ENCODE measurements around the gene KIAA0319L. TPM values are rescaled to one million over a fixed set of nuclear protein-coding genes. Genes with fewer than 3 reads are reported as not detected.

KIAA0319L gene
- total RNA-seq, 2 experiments from 2014 or later: 26.5 to 28.1 TPM

DNA sequence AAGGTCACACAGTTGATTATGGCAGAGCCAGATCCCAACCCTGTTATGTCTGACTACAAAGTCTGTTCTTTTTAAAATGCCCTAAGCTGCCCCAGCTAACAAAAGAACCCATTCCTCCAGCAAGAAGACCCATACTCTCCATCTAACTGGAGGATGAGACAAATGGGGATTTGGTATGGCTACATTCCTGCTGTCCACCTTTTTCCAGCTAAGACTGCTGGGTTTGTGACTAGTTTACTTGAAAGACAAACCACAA, 112.8 kb downstream of the KIAA0319L start:
- Mint-ChIP-seq H3K4me1 (peaks cover 22% of the 10 kb centered on the region), H3K27ac (peak overlapping the region; percentile 55), H3K9me3 (ENCODE audit: low read depth) (no peaks in the 10 kb centered on the region), H3K36me3 (ENCODE audit: low read depth) (peaks cover 24% of the 10 kb centered on the region), H3K27me3 (no peaks in the 10 kb centered on the region), H3K4me3 (no peak overlapping the region)
- intact Hi-C loops (cut with DNase I, micrococcal nuclease): loop anchor here in 1 of 2 experiments (5.0 kb wide), 1 partner anchor 242 kb away; no protein-coding TSS in a partner anchor
- no peak for DNase-seq
- ChIA-PET POLR2A (no interaction called here), CTCF (interaction anchor here (0.9 to 3.9 kb wide), 6 partner anchors 8 to 326 kb away, joined by 3 to 35 read pairs (median 4); no protein-coding TSS in a partner anchor)
- no peak for ATAC-seq

DNA sequence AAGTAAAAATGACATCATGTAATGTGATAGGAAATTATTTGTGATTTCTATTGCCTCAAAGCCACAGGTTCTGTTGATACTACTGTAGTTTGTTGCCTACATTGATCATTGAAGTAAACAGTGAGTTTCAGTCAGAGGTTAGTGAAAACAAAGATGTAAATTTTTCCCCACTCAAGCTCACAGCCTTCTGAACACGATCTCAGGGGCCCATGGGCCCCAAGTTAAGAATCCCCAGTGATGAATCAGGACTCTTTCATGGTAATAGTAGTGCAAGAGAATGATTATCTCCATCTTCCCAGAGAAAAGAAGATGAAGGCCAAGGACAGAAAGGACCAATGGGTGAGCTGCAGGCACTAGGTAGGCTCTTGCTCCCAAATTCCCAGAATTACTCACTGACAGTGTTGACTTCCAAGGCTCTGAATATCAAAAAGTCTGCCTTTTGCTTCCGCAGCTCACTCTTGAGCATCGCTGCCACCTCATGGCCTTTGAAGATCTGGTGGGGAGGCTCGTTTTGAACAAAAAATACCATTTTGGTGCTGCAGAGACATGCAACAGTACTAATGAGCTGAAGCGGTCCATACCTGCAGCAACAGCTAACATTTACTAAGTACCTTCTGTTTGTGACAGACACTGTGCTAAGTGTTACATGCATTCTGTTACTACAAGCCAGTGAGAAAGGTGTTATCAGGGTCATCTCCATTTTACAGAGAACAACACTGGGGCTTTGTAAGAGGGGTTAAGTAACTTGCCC, 113.3 kb downstream of the KIAA0319L start:
- POLR2A ChIA-PET: interaction anchor here (0.9 kb wide), 1 partner anchor 251 kb away, joined by 3 read pairs; the partner anchor contains the start of gene SFPQ

DNA sequence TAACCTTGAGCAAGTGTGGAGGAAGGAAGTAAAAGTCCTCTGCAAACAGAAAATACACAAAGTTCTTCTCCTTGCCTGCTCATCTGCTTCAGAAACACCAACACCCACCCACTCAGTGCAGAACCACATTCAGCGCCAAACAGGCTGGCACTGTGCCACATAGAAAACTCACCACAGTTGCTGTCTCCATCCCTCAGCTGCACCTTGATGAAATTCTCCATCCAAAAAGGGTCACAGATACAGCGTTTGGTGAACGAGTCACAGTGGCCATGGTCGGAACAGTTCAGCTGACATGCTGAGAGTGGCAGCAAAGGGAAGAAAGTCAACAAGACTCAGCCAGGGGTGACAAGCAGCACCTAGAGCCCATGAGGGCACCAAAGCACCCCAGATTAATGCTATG, 114.5 kb downstream of the KIAA0319L start:
- intact Hi-C loops (cut with DNase I, micrococcal nuclease): loop anchor here in 1 of 2 experiments (5.0 kb wide), 1 partner anchor 240 kb away; no protein-coding TSS in a partner anchor
- peak; percentile 69 for ATAC-seq
- peaks cover 22% of the 10 kb centered on the region for H3K4me1 Mint-ChIP-seq
- peaks cover 18% of the 10 kb centered on the region for H3K36me3 Mint-ChIP-seq (ENCODE audit: low read depth)
- DNase-seq: peak; percentile 74
- H3K27me3 Mint-ChIP-seq: no peaks in the 10 kb centered on the region
- no peak overlapping the region for H3K4me3 Mint-ChIP-seq
- peak overlapping the region; percentile 59 for H3K27ac Mint-ChIP-seq
- CTCF ChIA-PET: interaction anchor here (0.8 to 3.9 kb wide), 7 partner anchors 10 to 332 kb away, joined by 3 to 35 read pairs (median 3); no protein-coding TSS in a partner anchor
- no peaks in the 10 kb centered on the region for H3K9me3 Mint-ChIP-seq (ENCODE audit: low read depth)
- POLR2A ChIA-PET: no interaction called here

More for the DNA sequence above, 113.3 kb downstream of the KIAA0319L start:
- intact Hi-C loops (cut with DNase I, micrococcal nuclease): loop anchor here in 1 of 2 experiments (5.0 kb wide), 1 partner anchor 242 kb away; no protein-coding TSS in a partner anchor
- Mint-ChIP-seq H3K36me3 (ENCODE audit: low read depth) (peaks cover 21% of the 10 kb centered on the region), H3K27ac (peak overlapping the region; percentile 55), H3K27me3 (no peaks in the 10 kb centered on the region), H3K9me3 (ENCODE audit: low read depth) (no peaks in the 10 kb centered on the region), H3K4me1 (peaks cover 22% of the 10 kb centered on the region), H3K4me3 (no peak overlapping the region)
- CTCF ChIA-PET: interaction anchor here (0.8 to 3.9 kb wide), 11 partner anchors 9 to 331 kb away, joined by 3 to 35 read pairs (median 4); no protein-coding TSS in a partner anchor
- ATAC-seq (peak; percentile 30), DNase-seq (peak; percentile 34)

DNA sequence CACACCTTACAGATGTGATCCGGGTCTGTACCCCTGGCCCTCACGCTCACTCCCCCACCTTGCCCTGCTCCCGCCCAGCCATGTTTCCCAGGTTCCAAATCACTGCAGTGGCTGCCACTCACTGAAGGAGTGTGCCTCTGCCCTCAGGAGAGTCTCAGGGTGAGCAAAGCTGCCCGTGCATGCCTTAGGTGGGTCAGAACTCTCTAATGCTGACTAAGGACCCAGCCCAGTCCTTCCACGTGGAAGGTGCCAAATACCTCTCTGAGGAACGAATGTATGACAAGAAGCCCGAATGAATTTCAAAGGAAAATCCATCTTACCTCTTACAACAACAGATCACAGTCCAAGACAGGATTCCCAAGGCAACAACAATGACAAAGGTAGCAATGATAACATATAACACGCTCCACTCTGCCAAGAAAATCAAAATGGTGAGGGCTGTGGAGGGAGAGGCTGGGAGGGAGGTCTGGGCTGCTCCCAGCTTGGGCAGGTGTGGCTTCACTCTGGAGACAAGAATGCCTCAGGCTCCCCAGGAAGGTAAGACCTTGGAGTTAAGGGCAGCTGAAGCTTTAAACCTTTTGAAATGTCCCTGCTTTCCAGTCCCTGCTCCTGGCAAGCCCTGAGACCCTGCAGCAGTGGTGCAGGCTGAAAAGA, 115.2 kb downstream of the KIAA0319L start:
- POLR2A ChIA-PET: no interaction called here

DNA sequence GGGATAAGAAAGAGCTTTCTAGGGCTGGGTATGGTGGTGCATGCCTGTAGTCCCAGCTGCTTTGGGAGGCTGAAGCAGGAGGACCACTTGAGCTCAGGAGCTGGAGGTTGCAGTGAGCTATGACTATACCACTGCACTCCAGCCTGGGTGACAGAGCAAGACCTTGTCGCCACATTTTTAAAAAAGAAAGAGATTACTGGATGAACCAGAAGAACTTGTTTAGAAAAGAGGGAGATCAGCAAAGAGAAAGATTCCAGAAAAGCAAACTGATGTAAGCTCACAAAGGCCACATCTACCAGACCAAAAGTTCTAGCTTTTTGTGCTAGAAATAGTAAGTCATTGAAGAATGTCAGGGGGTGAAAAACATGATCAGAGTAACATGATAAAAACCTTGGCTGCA, 117.6 kb downstream of the KIAA0319L start:
- Mint-ChIP-seq H3K4me1 (peaks cover 21% of the 10 kb centered on the region), H3K4me3 (no peak overlapping the region), H3K9me3 (ENCODE audit: low read depth) (no peaks in the 10 kb centered on the region), H3K27ac (no peak overlapping the region), H3K36me3 (ENCODE audit: low read depth) (peaks cover 25% of the 10 kb centered on the region), H3K27me3 (no peaks in the 10 kb centered on the region)
- POLR2A ChIA-PET: no interaction called here
- CTCF ChIA-PET: interaction anchor here (0.6 to 7.0 kb wide), 5 partner anchors 12 to 125 kb away, joined by 3 to 47 read pairs (median 4); no protein-coding TSS in a partner anchor
- DNase-seq: no peak
- no peak for ATAC-seq
- intact Hi-C loops (cut with DNase I, micrococcal nuclease): loop anchor here in 1 of 2 experiments (5.0 kb wide), 1 partner anchor 237 kb away; no protein-coding TSS in a partner anchor

More for the DNA sequence above, 115.2 kb downstream of the KIAA0319L start:
- Mint-ChIP-seq H3K36me3 (ENCODE audit: low read depth) (peaks cover 19% of the 10 kb centered on the region), H3K27me3 (no peaks in the 10 kb centered on the region), H3K9me3 (ENCODE audit: low read depth) (no peaks in the 10 kb centered on the region), H3K27ac (peak overlapping the region; percentile 59), H3K4me3 (no peak overlapping the region), H3K4me1 (peaks cover 22% of the 10 kb centered on the region)
- ATAC-seq (no peak), DNase-seq (no peak)
- CTCF ChIA-PET: interaction anchor here (0.9 to 3.9 kb wide), 4 partner anchors 10 to 274 kb away, joined by 3 to 35 read pairs (median 6); no protein-coding TSS in a partner anchor
- intact Hi-C loops (cut with DNase I, micrococcal nuclease): loop anchor here in 1 of 2 experiments (5.0 kb wide), 1 partner anchor 240 kb away; no protein-coding TSS in a partner anchor

DNA sequence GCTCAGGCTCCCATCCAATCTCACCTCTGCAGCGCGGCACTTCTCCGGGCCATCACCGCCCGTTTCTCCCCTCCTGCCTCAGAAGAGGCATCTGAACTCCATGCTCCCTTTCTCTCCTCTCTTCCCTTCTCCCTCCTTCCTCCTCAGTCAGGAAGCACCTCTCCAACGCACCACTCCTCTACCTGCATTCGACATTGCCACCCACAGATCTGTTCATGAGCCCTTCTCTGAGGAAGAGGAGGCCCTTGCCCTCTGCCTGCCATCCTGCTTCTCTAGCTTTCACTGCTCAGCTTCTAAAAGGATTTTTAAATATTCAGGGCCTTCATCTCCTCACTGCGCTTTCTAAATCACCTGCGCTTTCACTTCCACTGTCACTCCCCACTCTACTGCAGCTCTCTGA, 120.0 kb downstream of the KIAA0319L start:
- DNase-seq (no peak), ATAC-seq (no peak)
- Mint-ChIP-seq H3K4me3 (no peak overlapping the region), H3K36me3 (ENCODE audit: low read depth) (peaks cover 34% of the 10 kb centered on the region), H3K27ac (no peak overlapping the region), H3K4me1 (peaks cover 9% of the 10 kb centered on the region), H3K9me3 (ENCODE audit: low read depth) (no peaks in the 10 kb centered on the region), H3K27me3 (no peaks in the 10 kb centered on the region)
- POLR2A ChIA-PET: no interaction called here
- CTCF ChIA-PET: interaction anchor here (7.0 kb wide), 1 partner anchor 14 kb away, joined by 47 read pairs; no protein-coding TSS in a partner anchor
- intact Hi-C loops (cut with DNase I, micrococcal nuclease): no loop called here

DNA sequence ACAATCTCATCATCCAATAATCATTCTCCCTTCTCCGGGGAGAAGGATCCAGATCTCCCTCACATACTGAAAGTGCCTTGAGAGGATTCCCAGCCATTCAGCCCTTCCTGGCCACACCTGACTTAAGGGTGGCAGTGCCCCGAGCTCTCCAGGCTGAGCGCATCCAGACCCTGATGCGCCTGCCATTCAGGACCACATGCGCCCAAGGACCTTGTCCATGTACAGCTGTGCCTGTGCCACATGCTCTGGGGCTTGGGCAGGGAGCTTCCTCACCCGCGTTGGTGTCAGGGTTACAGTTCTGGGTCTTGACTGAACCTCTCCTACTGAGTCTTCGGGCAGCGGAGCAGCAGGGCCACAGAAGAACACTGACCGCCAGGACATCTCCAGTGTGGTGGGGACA, 121.1 kb downstream of the KIAA0319L start:
- CTCF ChIA-PET: interaction anchor here (0.7 to 7.0 kb wide), 2 partner anchors 16 to 291 kb away, joined by 3 to 47 read pairs; no protein-coding TSS in a partner anchor
- no peak overlapping the region for H3K27ac Mint-ChIP-seq
- H3K27me3 Mint-ChIP-seq: no peaks in the 10 kb centered on the region
- peaks cover 11% of the 10 kb centered on the region for H3K4me1 Mint-ChIP-seq
- no peak for DNase-seq
- no peak overlapping the region for H3K4me3 Mint-ChIP-seq
- ATAC-seq: no peak
- peaks cover 30% of the 10 kb centered on the region for H3K36me3 Mint-ChIP-seq (ENCODE audit: low read depth)
- intact Hi-C loops (cut with DNase I, micrococcal nuclease): no loop called here
- POLR2A ChIA-PET: no interaction called here
- H3K9me3 Mint-ChIP-seq (ENCODE audit: low read depth): no peaks in the 10 kb centered on the region

DNA sequence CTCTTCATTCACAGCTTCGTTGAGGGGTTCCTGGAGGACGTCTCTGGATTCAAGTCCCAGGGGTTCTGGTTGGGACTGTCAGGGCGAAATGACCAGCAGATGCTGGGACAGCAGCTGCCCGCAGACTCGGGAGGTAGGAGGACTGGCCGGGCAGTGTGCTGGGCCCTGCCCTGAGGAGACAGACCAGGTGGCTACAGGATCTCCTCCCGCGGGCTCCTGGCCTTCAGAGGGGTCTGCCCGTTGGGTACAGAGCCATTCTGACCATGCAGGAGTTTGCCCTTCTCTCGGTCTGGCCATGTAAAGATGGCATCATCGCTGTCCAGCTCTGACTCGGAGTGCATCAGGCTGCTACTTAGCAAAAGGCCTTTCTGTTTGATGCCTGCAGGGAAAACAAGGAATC, 122.5 kb downstream of the KIAA0319L start:
- no peak for DNase-seq
- intact Hi-C loops (cut with DNase I, micrococcal nuclease): no loop called here
- ATAC-seq: no peak
- Mint-ChIP-seq H3K27ac (no peak overlapping the region), H3K36me3 (ENCODE audit: low read depth) (peaks cover 37% of the 10 kb centered on the region), H3K27me3 (no peaks in the 10 kb centered on the region), H3K9me3 (ENCODE audit: low read depth) (no peaks in the 10 kb centered on the region), H3K4me1 (peaks cover 21% of the 10 kb centered on the region), H3K4me3 (no peak overlapping the region)
- CTCF ChIA-PET: interaction anchor here (7.0 kb wide), 1 partner anchor 17 kb away, joined by 47 read pairs; no protein-coding TSS in a partner anchor
- POLR2A ChIA-PET: no interaction called here

DNA sequence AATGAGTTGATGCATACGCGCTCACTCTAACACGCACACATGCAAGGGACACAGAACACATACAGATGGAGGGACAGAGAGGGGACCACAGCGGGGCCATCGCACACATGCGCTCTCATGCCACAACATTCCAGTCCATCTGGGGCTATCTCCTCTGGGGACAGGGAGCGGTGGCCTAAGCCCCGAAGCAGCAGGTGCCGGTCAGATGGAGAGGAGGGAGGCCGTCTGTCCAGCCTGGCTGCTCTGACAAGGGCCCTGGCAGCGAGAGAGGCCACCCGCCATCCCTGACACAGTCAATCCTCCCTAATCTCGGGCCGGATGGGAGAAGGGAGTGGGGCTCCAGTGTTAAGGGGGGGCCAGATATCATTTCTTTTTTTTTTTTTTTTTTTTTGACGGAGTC, 123.5 kb downstream of the KIAA0319L start:
- POLR2A ChIA-PET: no interaction called here
- H3K36me3 Mint-ChIP-seq (ENCODE audit: low read depth): peaks cover 37% of the 10 kb centered on the region
- no peak overlapping the region for H3K4me3 Mint-ChIP-seq
- H3K27me3 Mint-ChIP-seq: no peaks in the 10 kb centered on the region
- H3K9me3 Mint-ChIP-seq (ENCODE audit: low read depth): no peaks in the 10 kb centered on the region
- ATAC-seq: no peak
- CTCF ChIA-PET: no interaction called here
- H3K4me1 Mint-ChIP-seq: peaks cover 21% of the 10 kb centered on the region
- no peak for DNase-seq
- intact Hi-C loops (cut with DNase I, micrococcal nuclease): no loop called here
- no peak overlapping the region for H3K27ac Mint-ChIP-seq

DNA sequence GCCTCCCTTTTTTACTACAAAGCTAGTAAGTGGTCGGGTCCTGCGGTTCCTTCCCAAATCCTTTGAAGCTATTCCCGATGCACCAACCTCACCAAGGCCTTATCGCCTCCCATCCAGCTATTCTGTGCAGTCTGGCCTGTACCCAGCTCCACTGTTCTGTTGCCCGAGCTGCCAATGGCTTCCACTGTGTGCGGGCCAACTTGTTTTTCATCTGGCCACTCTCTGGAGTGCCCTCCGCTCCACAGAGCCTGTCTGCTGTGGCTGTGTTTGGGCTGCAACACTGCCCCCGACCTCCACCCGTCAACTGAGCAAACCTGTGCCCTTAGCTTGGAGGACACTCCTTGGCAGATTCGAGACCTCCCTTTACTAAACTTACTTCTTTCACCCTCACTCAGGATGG, 125.0 kb downstream of the KIAA0319L start:
- peak overlapping the region; percentile 80 for H3K27ac Mint-ChIP-seq
- ChIA-PET POLR2A (no interaction called here), CTCF (interaction anchor here (1.1 to 2.5 kb wide), 4 partner anchors 11 to 23 kb away, joined by 5 to 9 read pairs (median 8); no protein-coding TSS in a partner anchor)
- H3K9me3 Mint-ChIP-seq (ENCODE audit: low read depth): no peaks in the 10 kb centered on the region
- DNase-seq: no peak
- peaks cover 33% of the 10 kb centered on the region for H3K36me3 Mint-ChIP-seq (ENCODE audit: low read depth)
- peaks cover 21% of the 10 kb centered on the region for H3K4me1 Mint-ChIP-seq
- no peak overlapping the region for H3K4me3 Mint-ChIP-seq
- no peaks in the 10 kb centered on the region for H3K27me3 Mint-ChIP-seq
- ATAC-seq: no peak
- intact Hi-C loops (cut with DNase I, micrococcal nuclease): no loop called here

DNA sequence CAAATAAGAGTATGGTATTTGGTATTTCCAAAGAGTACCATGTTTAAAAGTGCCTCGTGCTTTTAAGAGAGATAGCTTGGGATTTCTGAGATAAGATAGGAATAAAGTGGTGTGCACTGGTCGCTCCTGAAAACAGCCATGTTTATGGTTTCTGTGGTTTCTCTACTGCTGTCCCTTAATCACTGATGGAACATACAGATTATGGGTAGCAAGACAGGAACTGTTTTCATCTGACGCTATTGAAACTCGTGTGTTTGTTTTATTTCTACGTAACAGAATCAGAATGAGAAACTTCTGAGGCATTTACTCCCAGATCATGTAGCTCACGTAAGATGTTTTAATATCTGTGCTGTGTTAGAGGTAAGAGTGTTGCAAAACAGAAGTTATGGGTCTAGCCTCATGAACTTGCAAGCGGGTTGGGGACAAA, 126.0 kb downstream of the KIAA0319L start:
- POLR2A ChIA-PET: interaction anchor here (0.8 kb wide), 1 partner anchor 16 kb away, joined by 4 read pairs; no protein-coding TSS in a partner anchor
- DNase-seq: no peak
- peak; percentile 87 for ATAC-seq
- H3K27me3 Mint-ChIP-seq: no peaks in the 10 kb centered on the region
- CTCF ChIA-PET: interaction anchor here (0.8 to 2.5 kb wide), 4 partner anchors 12 to 251 kb away, joined by 3 to 9 read pairs (median 8); no protein-coding TSS in a partner anchor
- peaks cover 21% of the 10 kb centered on the region for H3K4me1 Mint-ChIP-seq
- H3K9me3 Mint-ChIP-seq (ENCODE audit: low read depth): no peaks in the 10 kb centered on the region
- intact Hi-C loops (cut with DNase I, micrococcal nuclease): no loop called here
- H3K36me3 Mint-ChIP-seq (ENCODE audit: low read depth): peaks cover 29% of the 10 kb centered on the region
- peak overlapping the region; percentile 75 for H3K27ac Mint-ChIP-seq
- H3K4me3 Mint-ChIP-seq: no peak overlapping the region
